MCF 10A (cell line): ENCODE measurements around the gene CDK19. TPM values are rescaled to one million over a fixed set of nuclear protein-coding genes. Genes with fewer than 3 reads are reported as not detected.

Experiments used
- BruUV-seq: library from RNA; stranded (reverse); fragments of 400-500 nt; replicated peaks from 2 replicates; lab custom pipeline; 2021; lab: Mats Ljungman, UMichigan
- CTCF ChIA-PET: fragments of 300-600 bp; sonication (Branson Sonifier 250); formaldehyde crosslinking; extraction: SDS; loops from one replicate; lab custom pipeline; 2021; ENCODE audit warnings: antibody characterized with exemption, inconsistent platforms; lab: Yijun Ruan, JAX
- POLR2A ChIA-PET: fragments of 300-600, 350-650 bp; sonication (Branson Sonifier 250); formaldehyde crosslinking; extraction: SDS; loops from one replicate; lab custom pipeline; 2020; ENCODE audit warnings: antibody characterized with exemption, inconsistent platforms; lab: Yijun Ruan, JAX
- DNase-seq: peaks from one replicate; pipeline ENCODE4 v3.0.0-alpha.2; 2018; ENCODE audit not compliant: unreplicated experiment
- H3K27ac Mint-ChIP-seq: one replicate; pipeline ENCODE4 v1.8.0; 2022; ENCODE audit warnings: mild to moderate bottlenecking, low read depth, mixed read lengths; ENCODE audit not compliant: unreplicated experiment
- H3K27me3 Mint-ChIP-seq: one replicate; pipeline ENCODE4 v1.8.0; 2022; ENCODE audit warnings: mixed read lengths; ENCODE audit not compliant: insufficient read depth, unreplicated experiment
- H3K36me3 Mint-ChIP-seq: one replicate; pipeline ENCODE4 v1.8.0; 2022; ENCODE audit warnings: mild to moderate bottlenecking, moderate library complexity, mixed read lengths; ENCODE audit not compliant: insufficient read depth, unreplicated experiment
- H3K4me1 Mint-ChIP-seq: one replicate; pipeline ENCODE4 v1.8.0; 2022; ENCODE audit warnings: mixed read lengths; ENCODE audit not compliant: insufficient read depth, unreplicated experiment
- H3K4me3 Mint-ChIP-seq: one replicate; pipeline ENCODE4 v1.8.0; 2022; ENCODE audit warnings: mild to moderate bottlenecking, moderate library complexity, mixed read lengths; ENCODE audit not compliant: unreplicated experiment
- H3K9me3 Mint-ChIP-seq: one replicate; pipeline ENCODE4 v1.8.0; 2022; ENCODE audit warnings: mixed read lengths; ENCODE audit not compliant: unreplicated experiment
- CTCF ChIP-seq: fragments of 200-600 bp; IDR thresholded peaks from one replicate; pipeline ENCODE4 v1.8.0; 2022; ENCODE audit warnings: antibody characterized with exemption, mild to moderate bottlenecking; ENCODE audit not compliant: unreplicated experiment
- intact Hi-C: fragments of 100-400 bp; cut with micrococcal nuclease; formaldehyde crosslinking; loops from 2 replicates; pipeline ENCODE4 v1.14.1; 2022
- total RNA-seq: library from RNA; stranded (reverse); gene quantifications from 2 replicates; pipeline ENCODE4 v1.2.3, GENCODE V29; 2022

Gene CDK19
- total RNA-seq, 1 experiment from 2014 or later, result 10.2 TPM

GRCh38 chr6:110683241-110683640 is 132.0 kb downstream of the CDK19 start:
- H3K9me3 Mint-ChIP-seq, result no peaks in the 10 kb centered on the region

GRCh38 chr6:110682460-110682853 is 132.8 kb downstream of the CDK19 start:
- DNase-seq, result peak; percentile 87
- CTCF ChIA-PET, result interaction anchor here (0.5 to 5.1 kb wide), 37 partner anchors 8 to 527 kb away, joined by 3 to 123 read pairs (median 4); partner anchors contain the start of genes GTF3C6 and RPF2

More at GRCh38 chr6:110683241-110683640, 132.0 kb downstream of the CDK19 start:
- POLR2A ChIA-PET, result interaction anchor here (0.7 to 3.1 kb wide), 9 partner anchors 132 to 299 kb away, joined by 3 to 28 read pairs (median 7); partner anchors contain the start of genes AMD1, CDK19, GTF3C6 and RPF2
- TF ChIP-seq CTCF, result no peak
- CTCF ChIA-PET, result interaction anchor here (0.6 to 5.1 kb wide), 20 partner anchors 9 to 264 kb away, joined by 3 to 123 read pairs (median 4); no protein-coding TSS in a partner anchor
- intact Hi-C loops, result loop anchor here (2.0 to 5.0 kb wide), 2 partner anchors 132 to 314 kb away; partner anchors contain the start of gene CDK19
- no peaks in the 10 kb centered on the region for H3K36me3 Mint-ChIP-seq
- H3K4me3 Mint-ChIP-seq, result no peak overlapping the region
- no peaks in the 10 kb centered on the region for H3K27me3 Mint-ChIP-seq
- H3K27ac Mint-ChIP-seq, result no peak overlapping the region
- DNase-seq, result no peak
- no TSS peak for BruUV-seq
- H3K4me1 Mint-ChIP-seq, result peaks cover under 1% of the 10 kb centered on the region

GRCh38 chr6:110681543-110682459 is 133.5 kb downstream of the CDK19 start:
- no peaks in the 10 kb centered on the region for H3K4me1 Mint-ChIP-seq
- TF ChIP-seq CTCF, result no peak
- no peaks in the 10 kb centered on the region for H3K9me3 Mint-ChIP-seq
- no peaks in the 10 kb centered on the region for H3K36me3 Mint-ChIP-seq
- no peak overlapping the region for H3K27ac Mint-ChIP-seq
- no peaks in the 10 kb centered on the region for H3K27me3 Mint-ChIP-seq
- CTCF ChIA-PET, result interaction anchor here (0.5 to 5.1 kb wide), 34 partner anchors 8 to 312 kb away, joined by 3 to 123 read pairs (median 5); partner anchors contain the start of genes CDK19, GTF3C6 and RPF2
- intact Hi-C loops, result loop anchor here (1.0 to 5.0 kb wide), 5 partner anchors 133 to 316 kb away; partner anchors contain the start of gene CDK19
- no peak for DNase-seq
- BruUV-seq, result no TSS peak
- POLR2A ChIA-PET, result interaction anchor here (0.6 to 3.1 kb wide), 12 partner anchors 21 to 1682 kb away, joined by 3 to 28 read pairs (median 4); partner anchors contain the start of genes AMD1, CDK19, GTF3C6 and RPF2
- H3K4me3 Mint-ChIP-seq, result no peak overlapping the region

More at GRCh38 chr6:110682460-110682853, 132.8 kb downstream of the CDK19 start:
- H3K4me1 Mint-ChIP-seq, result no peaks in the 10 kb centered on the region
- H3K9me3 Mint-ChIP-seq, result no peaks in the 10 kb centered on the region
- no peaks in the 10 kb centered on the region for H3K27me3 Mint-ChIP-seq
- intact Hi-C loops, result loop anchor here (1.0 to 5.0 kb wide), 5 partner anchors 132 to 315 kb away; partner anchors contain the start of gene CDK19
- POLR2A ChIA-PET, result interaction anchor here (0.6 to 3.1 kb wide), 11 partner anchors 133 to 1683 kb away, joined by 3 to 28 read pairs (median 5); partner anchors contain the start of genes AMD1, CDK19, GTF3C6 and RPF2
- H3K4me3 Mint-ChIP-seq, result no peak overlapping the region
- BruUV-seq, result no TSS peak
- H3K36me3 Mint-ChIP-seq, result no peaks in the 10 kb centered on the region
- peak; percentile 74 for TF ChIP-seq CTCF
- H3K27ac Mint-ChIP-seq, result no peak overlapping the region
